Endothelial cell of hepatic sinusoid (primary cell): ENCODE data around the gene CMTR1.
"Not testable (repeated sequence)": the region's sequence is repeated elsewhere in the genome, so short reads cannot be mapped to it uniquely, and the experiment has no call there.

Experiments
- in situ Hi-C: cut with HindIII; loops from 2 replicates; pipeline ENCODE4 v1.10.0; 2017; ENCODE audit warnings: low sequenced_read_pairs

Gene CMTR1

DNA sequence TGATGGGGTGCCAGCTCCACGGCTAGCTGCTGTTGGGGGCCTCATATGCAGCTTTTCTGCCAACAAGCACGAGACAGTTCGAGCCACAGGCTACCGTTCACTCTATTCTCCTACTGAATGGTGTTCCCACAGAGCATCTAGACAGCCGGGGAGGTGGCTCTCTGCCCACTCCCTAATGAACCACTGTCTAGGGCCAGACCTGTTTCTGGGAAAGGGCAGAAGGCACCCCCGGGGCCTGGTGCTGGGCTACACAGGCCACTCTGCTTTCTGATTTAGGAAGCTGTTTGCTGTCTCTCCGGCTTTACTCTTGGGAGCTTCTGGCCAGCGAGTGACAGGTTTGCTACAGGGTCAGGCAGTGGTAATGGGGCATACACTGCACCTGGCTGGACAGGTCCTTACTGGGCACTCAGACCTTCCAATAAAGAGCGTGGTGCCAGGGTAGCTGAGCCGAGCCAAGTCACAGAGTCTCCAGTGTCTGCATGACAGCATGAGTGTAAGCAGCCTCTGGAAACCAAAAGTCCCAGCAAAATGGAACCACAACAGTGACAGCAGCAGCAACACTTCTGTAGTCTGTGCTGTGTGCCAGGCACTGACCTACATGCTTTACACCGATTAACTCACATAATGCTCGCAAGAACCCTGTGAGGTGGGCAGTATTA lies 58.3 kb downstream of the CMTR1 start:
- in situ Hi-C loops, result loop anchor here (5.0 kb wide), 1 partner anchor 71 kb away; no protein-coding TSS in a partner anchor

DNA sequence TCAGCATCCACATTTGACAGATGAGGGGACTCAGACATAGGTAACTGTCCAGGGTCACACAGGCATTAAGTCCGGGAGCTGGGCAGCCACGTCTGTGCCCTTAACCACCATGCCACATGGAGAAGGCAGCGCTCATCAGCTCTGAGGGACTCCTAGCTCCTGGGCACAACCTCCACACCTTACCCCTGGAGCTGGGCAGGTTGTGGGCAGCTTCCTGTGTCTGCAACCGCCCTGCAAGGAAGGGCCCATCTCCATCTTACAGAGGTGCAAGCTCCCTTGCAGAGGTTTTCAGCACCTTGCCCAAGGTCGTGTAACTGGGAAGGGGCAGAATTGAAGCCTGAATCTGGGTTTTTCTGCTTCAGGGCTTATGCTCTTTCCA lies 58.8 kb downstream of the CMTR1 start:
- in situ Hi-C loops, result loop anchor here (5.0 kb wide), 1 partner anchor 70 kb away; no protein-coding TSS in a partner anchor

DNA sequence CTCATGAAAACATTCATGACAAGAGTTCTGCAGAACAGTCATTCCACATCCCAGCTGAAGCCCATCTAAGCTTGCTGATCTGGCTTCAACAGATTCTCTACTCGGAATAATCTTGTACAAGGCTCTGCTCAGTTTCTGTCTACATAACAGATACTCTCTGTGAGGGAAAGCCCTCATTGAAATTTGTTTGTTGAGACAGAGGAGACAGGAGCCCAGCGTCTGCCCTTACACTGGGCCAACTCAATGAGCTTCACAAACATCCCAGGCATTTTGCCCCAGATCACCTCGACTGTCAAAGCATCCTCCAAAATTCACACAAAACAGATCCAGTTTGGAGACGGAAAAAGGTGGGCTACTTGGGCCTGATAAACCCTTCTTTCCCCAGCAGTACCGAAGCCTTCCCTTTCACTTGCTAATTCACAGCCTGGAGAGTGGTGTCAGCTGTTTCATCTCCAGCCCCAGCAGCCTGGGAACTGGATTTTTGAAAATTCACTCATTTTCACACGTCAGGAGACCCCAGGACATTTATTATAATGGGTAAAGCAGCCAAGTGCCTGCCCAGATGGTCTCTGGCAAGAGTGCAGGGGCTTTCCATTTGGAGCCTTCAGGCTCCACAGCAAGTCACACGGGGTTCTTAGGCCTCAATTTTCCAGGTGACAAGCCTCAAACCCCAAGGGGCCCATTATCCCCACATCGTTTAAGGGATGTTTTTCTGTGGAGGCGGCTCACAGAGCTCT lies 59.4 kb downstream of the CMTR1 start:
- in situ Hi-C loops, result loop anchor here (5.0 kb wide), 1 partner anchor 70 kb away; no protein-coding TSS in a partner anchor

- in situ Hi-C loops, result loop anchor here (5.0 kb wide), 1 partner anchor 69 kb away; no protein-coding TSS in a partner anchor
Measured at GRCh38 chr6:37492991-37493660, 60.1 kb downstream of the CMTR1 start.

- in situ Hi-C loops, result loop anchor here (5.0 kb wide), 1 partner anchor 69 kb away; no protein-coding TSS in a partner anchor
Measured at GRCh38 chr6:37493661-37493995, 60.6 kb downstream of the CMTR1 start.

- in situ Hi-C loops, result no loop called here
Measured at GRCh38 chr6:37495244-37495934, 62.4 kb downstream of the CMTR1 start.

DNA sequence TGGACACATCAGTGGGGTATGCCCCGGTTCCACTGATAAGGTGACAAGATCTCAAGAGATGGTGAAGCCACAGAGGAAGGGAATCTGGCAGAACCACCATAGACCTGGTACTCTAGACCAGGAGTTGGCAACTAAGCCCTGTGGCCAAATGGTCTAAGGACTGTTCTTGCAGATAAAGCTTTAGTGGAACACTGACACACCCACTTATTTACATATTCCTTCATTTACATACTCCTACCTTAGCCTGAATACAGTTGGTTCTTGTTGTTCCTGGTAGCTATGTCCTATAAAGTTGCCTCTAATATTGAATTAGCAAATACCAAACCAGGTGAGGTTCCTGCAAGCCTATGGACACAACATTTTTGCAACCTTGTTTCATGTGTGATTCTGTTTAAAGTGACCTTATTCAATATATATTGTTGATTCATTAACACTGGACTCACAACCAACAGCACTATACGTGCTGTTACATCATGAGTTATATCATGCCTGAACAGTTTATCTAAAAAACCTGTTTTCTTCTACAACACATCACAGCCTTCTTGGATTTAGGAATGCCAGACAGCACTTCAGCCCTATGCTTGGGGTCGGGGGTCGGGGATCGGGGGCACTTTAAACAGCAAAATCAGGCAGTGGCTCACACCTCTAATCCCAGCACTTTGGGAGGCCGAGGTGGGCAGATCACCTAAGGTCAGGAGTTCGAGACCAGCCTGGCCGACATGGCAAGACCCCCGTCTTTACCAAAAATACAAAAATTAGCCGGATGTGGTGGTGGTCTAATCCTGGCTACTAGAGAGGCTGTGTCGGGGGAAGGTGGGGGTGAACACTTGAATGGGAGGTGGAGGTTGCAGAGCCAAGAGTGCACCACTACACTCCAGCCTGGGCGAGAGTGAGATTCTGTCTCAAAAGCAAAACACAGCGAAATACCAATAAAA lies 64.2 kb downstream of the CMTR1 start:
- in situ Hi-C loops, result no loop called here

- in situ Hi-C loops, result no loop called here
Measured at GRCh38 chr6:37499433-37500293, 66.6 kb downstream of the CMTR1 start, which contains the start of gene CCDC167. TSS of gene CCDC167 (minus strand) at chr6:37499893. CDS start at chr6:37499863, 30 bp downstream.

DNA sequence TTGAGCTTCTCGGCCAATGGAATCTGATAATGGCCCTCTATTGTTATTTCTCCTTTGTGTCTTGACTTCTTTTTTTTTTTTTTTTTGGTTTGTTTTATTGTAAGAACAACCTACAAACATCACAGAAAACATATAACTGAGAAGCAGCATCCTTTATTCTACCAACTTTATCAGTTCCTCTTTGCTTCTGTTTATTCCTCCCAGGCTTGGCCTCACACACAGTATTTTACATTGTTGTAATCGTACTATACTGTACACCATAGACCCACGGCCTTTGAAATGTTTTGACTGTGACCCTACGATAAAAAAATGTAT lies 67.2 kb downstream of the CMTR1 start:
- in situ Hi-C loops, result no loop called here

GRCh38 chr6:37500904-37501303 lies 67.9 kb downstream of the CMTR1 start:
- in situ Hi-C loops, result not testable (repeated sequence)

GRCh38 chr6:37501632-37502491 lies 68.8 kb downstream of the CMTR1 start:
- in situ Hi-C loops, result no loop called here

DNA sequence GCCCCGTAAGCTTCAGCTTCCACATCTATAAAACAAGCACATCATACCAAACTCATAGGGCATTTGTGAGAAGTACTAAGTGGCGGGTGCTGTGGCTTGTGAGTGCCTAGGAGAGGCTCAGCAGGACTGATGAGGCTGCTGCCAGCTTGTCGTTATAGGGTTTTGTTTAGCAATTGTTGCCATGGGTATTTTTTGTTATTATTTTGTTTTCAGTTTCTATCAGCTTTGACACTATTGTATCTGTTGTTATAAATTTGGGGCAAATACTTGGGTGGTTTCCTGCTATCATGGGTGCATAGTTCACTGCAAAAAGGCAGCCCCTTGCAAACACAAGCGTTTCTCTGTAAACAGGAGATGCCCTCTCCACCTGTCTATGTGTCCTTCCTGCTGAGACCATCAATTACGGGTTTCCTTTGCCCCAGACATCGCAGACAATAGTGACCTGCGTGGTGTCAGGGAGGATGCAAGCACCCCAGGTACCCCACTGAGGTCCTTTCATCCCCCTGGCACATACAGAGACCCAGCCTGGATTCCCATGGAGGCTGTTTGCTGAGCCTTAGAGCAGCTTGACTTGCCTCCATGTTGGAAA lies 69.8 kb downstream of the CMTR1 start:
- in situ Hi-C loops, result no loop called here

- in situ Hi-C loops, result no loop called here
Measured at GRCh38 chr6:37503309-37503965, 70.4 kb downstream of the CMTR1 start.

GRCh38 chr6:37504024-37504423 lies 71.0 kb downstream of the CMTR1 start:
- in situ Hi-C loops, result no loop called here

DNA sequence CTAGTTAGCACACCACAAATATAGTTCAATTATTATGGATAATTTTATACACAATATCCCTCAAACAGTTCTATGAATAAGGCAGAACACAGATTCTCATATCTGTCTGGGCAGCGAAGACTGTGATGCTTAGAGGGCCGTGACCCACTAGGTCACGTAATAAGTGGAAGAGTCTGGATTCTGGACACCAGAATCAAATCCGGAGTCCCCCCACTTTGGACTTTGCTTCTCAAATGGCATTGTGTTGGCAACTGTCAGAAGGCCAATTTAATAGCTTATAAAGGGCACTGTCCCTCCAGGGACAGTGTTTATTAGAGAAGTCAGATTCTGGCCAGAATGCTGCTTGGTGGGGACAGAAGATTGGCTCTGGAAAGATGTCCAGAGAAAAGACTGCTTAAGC lies 73.5 kb downstream of the CMTR1 start:
- in situ Hi-C loops, result no loop called here

GRCh38 chr6:37507077-37507476 lies 74.1 kb downstream of the CMTR1 start:
- in situ Hi-C loops, result no loop called here

- in situ Hi-C loops, result no loop called here
Measured at GRCh38 chr6:37507690-37508421, 74.8 kb downstream of the CMTR1 start.
